ENCODE data around the gene MRGPRG.

- no peak for TF ChIP-seq CTCF (IDR thresholded peaks at IDR 0.05)
- TF ChIP-seq POLR2A (IDR thresholded peaks at IDR 0.05) = no peak
These were observed 16.9 kb downstream of the MRGPRG start for GRCh38 chr11:3201677-3202181.
